ENCODE data around the gene SIN3B.
A peak's percentile ranks its signal among the peaks of the same experiment; 100 is the strongest.
"Not testable (repeated sequence)": the region's sequence is repeated elsewhere in the genome, so short reads cannot be mapped to it uniquely, and the experiment has no call there.

SIN3B gene

DNA sequence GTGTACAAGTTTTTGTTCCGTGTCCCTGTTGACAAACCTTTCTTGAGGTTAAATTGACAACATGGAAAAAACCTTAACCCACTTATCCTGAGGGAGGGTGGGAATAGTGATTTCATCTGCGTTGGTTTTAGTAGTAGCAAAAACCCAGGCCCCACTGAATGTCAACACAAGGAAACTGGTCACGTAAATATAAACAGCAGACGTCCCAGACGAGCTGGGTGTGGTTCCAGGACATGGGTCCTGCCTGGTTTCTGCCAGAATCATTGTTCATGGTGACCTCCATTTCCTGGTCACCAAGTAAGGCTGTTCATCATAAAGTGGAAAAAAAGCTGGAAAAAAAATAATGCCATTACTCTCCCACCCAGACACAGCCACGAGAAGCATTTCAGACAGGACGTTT, 42.7 kb downstream of the SIN3B start:
- DNase-seq = no peak

DNA sequence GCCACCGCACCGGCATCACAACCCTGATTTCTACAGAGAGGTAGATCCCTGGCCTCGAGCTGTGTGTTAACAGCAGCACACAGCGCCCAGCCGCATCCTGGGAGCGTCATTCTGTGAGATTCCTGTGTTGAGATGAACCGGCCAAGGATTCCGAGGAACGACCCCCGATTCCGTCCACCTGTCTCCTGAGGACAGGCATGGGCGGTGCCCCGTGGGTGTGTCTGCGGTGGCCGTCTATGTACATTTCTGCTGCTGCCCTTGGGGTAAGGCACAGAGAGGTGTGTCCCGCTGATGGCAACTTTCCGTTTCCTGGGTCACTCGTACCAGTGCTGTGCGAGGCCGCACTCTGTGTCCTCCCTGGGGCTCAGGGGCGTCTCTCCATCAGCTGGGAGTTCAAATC, 43.5 kb downstream of the SIN3B start:
- no peak for DNase-seq

DNA sequence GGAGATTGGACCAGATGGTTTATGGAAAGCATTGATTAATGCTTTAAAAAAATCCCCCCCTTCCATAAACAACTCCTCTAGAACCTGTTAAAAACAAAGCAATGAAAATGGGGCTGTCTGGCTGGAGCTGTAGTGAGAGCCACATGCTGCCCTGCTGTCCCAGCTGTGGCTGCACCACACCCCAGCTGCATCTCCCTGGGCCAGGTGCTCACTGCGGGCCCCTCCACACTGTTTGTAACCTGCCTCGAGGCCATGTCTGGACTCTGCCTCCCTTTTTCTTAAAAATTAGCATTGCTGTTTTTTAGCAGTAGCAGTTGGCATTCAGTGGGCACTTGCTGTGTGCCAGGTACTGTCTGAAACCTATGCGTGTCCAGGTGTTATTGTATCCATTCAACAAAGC, 44.4 kb downstream of the SIN3B start:
- DNase-seq = no peak

DNA sequence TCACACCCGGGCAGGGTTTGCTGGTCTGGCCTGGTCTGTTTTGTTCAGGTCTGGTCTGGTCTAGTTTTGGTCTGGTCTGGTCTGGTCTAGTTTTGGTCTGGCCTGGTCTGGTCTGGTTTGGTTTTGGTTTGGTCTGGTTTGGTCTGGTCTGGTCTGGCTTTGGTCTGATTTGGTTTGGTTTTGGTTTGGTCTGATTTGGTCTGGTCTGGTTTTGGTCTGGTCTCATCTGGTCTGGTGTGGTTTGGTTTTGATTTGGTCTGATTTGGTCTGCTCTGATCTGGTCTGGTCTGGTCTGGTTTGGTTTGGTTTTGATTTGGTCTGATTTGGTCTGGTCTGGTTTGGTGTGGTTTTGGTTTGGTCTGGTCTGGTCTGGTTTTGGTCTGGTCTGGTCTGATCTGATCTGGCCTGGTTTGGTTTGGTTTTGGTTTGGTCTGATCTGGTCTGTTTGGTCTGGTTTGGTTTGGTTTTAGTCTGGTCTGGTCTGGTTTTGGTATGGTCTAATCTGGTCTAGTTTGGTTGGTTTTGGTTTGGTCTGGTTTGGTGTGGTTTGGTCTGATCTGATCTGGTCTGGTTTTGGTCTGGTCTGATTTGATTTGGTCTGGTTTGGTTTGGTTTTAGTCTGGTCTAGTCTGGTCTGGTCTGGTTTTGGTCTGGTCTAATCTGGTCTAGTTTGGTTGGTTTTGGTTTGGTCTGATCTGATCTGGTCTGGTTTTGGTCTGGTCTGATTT, 45.2 kb downstream of the SIN3B start:
- DNase-seq = no peak

DNA sequence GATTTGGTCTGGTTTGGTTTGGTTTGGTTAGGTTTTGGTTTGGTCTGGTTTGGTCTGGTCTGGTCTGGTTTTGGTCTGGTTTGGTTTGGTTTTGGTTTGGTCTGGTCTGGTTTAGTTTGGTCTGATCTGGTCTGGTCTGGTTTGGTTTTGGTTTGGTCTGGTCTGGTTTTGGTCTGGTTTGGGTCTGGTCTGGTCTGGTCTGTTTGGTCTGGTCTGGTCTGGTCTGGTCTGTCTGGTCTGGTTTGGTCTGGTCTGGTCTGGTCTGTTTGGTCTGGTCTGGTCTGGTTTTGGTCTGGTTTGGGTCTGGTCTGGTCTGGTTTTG, 45.7 kb downstream of the SIN3B start:
- not testable (repeated sequence) for DNase-seq

DNA sequence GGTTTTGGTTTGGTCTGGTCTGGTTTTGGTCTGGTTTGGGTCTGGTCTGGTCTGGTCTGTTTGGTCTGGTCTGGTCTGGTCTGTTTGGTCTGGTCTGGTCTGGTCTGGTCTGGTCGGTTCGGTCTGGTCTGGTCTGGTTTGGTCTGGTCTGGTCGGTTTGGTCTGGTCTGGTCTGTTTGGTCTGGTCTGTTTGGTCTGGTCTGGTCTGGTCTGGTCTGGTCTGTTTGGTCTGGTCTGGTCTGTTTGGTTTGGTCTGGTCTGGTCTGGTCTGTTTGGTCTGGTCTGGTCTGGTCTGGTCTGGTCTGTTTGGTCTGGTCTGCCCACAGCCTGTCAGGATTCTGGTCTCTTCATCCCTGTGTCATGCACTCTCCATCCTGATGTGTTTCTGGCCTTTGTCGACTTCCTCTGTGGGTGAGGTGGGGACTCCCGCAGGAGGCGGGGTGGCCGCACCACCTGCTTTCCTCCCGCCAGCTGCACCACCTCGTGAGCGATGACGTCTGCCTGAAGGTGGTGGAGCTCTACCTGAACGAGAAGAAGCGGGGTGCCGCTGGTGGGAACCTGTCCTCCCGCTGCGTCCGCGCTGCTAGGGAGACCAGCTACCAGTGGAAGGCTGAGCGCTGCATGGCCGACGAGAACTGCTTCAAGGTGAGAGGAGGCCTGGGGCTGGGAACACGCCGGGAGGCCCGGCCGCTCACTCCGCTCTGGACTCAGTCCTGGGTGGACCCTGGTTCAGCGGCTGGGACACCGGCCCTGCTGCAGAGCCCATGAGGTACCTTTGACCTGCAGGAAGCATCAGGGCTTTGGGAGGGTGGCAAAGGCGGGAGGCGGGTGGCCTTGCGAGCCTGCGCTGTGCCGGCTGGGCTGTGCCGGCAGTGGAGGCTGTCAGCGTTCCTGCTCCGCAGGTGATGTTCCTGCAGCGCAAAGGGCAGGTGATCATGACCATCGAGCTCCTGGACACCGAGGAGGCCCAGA, 46.7 kb downstream of the SIN3B start:
- DNase-seq = no peak

DNA sequence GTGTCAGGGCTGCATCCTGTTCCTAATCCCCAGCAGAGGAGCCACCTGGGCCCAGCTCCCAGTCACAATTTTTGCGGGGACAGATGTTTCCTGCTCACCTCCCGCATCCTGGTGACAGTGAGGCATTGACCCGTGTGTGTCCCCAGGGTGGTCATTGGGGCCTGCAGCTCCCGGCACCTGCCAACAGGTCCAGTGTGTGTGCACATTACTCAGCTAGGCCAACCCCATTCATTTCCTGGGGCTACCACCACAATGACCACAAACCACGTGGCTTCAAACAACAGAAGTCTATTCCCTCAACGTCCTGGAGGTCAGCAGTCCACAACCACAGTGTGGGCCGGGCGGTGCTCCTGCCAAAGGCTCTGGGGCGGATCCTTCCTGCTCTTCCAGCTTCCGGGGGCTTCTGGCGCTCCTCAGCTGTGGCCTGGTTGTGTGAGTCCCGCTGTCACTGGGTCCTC, 47.7 kb downstream of the SIN3B start:
- peak; percentile 95 for DNase-seq

DNA sequence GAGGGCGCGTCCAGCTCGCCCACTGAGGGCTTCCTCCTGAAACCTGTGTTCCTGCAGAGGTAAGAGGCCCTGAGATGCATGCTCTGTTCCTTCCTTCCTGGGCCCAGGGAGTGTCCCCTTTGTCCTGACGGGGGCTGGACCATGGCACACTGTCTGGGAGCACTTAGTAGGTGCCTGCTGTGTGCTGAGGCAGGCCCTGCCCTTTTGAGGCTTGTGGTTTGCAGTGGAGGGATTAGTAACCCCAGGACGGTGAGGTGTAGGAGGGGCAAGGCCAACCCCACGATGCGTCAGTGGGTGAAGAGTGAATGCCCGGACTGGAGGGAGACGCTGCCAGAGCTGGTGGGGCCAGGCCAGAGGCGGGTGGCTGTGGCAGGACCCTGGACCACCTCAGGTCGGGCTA, 48.4 kb downstream of the SIN3B start:
- peak; percentile 77 for DNase-seq

DNA sequence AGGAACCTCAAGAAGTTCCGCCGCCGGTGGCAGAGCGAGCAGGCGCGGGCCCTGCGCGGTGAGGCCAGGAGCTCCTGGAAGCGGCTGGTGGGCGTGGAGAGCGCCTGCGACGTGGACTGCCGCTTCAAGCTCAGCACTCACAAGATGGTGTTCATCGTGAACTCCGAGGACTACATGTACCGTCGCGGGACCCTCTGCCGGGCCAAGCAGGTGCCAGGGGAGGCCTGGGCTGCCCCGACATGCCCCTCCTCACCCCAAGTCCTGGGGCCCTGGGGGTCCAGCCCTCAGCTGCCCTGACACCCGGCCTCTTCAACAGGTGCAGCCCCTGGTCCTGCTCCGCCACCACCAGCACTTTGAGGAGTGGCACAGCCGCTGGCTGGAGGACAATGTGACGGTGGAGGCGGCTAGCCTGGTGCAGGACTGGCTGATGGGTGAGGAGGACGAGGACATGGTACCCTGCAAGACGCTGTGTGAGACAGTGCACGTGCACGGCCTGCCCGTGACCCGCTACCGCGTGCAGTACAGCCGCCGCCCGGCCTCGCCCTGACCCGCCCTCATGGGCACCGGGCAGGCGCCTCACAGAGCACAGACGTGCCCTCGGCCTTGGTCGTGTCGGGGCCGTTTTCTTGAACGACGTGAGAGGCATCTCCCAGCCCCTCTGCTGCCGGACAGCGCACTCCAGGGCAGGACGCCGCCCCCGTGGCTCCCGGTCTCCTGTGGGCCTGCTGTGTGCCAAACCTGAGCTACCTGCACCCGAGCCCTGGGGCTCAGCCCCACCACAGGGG, 49.2 kb downstream of the SIN3B start:
- DNase-seq = no peak

DNA sequence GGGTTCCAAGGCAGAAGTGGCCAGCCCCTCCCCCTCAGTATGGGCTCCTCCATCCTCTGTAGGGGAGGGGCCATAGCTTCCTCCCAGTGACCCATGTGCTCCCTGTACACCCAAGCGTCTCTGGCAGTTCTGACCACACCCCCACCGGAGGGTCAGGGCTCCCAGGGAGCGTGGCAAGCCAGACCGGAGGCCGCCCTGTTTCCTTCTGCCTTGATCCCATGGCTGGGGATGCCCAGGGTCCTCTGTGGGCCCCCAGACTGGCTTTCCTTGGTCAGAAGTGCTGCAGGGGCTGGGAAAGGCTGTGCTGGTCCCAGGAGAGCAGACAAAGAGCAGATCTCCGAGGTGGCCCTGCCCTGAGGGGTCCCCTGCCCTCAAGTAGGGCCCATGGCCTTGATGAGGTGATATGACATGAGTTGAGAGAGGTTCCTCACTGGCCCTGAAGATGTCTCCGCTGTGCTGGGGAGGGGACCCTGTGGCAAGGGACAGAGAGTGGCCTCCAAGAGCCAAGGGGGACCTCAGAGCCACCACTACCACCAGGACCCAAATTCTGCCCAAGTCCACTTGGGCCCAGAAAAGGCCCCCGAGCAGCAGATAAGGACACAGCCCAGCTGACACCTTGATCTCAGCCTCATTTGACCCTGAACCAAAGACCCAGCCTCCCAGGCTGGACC, 51.8 kb downstream of the SIN3B start:
- DNase-seq = no peak

DNA sequence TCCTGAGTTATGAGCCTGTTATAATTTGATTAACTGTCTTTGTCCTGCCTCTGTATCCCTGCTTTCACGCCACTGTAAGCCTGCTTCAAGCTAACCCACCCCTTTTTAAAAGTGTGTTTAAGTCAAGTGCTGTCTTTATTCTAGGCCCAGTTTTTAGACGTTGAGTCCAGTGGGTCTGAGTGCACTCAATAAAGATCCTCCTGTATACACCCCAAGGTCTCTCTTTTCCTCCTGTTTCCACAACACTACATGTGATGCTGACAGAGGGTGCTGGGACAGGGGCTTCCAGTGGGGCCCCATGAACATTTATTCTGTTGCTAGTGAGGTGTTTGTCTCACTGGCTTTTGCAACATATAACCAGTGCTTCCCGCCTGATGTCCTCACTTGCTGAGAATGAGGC, 52.9 kb downstream of the SIN3B start:
- no peak for DNase-seq

DNA sequence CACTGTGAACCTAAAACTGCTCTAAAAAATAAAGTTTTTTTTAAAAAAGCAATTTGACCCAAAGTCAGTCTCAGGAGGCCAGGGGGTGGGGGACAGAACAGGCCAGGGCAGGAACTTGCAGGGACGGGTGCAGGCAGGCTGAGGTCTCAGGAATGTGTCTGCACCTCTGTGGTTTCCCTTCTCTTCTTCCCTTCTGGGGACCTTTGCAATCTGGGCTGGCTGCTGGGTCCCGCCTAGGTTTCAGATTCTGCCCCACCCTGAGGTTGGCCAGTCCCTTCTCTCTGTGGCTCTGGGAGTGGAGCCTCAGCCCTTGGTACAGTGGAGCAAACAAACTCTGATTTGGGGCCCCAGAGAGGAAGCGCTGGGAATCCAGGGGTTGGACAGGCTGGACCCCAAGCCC, 54.3 kb downstream of the SIN3B start:
- no peak for DNase-seq

DNA sequence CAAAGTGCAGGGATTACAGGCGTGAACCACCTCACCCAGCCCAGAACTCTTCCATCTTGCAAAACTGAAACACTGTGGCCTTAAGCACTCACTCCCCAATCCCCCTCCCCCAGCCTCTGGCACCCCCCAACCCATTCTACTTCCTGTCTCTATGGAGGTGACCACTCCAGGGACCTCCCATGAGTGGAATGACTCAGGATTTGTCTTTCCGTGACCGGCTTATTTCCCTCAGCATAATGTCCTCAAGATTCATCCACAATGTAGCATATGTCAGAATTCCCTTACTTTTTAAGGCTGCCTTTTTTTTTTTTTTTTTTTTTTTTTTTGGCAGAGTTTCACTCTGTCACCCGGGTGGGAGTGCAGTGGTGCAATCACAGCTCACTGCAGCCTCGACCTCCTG, 56.0 kb downstream of the SIN3B start:
- no peak for DNase-seq

DNA sequence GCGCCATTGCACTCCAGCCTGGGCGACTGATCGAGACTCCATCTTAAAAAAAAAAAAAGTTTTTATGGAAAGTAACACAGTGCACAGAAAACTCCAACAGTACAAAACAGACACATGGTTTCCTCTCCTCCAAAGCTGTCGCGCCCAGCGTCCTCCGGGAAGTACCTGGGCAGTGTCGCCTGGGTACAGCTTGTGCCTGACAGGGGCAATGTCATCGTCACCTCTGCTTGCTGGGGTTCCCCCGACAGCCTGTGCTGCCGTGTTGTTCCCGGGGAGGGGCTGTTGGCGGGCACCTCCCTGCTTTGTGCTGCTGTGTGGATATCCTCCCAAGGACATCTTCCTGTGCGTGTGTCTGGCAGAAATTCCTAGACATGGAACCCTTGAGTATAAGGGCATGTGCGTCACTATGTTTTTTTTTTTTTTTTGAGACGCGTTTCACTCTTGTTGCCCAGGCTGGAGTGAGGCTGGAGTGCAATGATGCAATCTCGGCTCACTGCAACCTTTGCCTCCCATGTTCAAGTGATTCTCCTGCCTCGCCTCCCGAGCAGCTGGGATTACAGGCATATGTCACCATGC, 57.2 kb downstream of the SIN3B start:
- DNase-seq = peak; percentile 41

DNA sequence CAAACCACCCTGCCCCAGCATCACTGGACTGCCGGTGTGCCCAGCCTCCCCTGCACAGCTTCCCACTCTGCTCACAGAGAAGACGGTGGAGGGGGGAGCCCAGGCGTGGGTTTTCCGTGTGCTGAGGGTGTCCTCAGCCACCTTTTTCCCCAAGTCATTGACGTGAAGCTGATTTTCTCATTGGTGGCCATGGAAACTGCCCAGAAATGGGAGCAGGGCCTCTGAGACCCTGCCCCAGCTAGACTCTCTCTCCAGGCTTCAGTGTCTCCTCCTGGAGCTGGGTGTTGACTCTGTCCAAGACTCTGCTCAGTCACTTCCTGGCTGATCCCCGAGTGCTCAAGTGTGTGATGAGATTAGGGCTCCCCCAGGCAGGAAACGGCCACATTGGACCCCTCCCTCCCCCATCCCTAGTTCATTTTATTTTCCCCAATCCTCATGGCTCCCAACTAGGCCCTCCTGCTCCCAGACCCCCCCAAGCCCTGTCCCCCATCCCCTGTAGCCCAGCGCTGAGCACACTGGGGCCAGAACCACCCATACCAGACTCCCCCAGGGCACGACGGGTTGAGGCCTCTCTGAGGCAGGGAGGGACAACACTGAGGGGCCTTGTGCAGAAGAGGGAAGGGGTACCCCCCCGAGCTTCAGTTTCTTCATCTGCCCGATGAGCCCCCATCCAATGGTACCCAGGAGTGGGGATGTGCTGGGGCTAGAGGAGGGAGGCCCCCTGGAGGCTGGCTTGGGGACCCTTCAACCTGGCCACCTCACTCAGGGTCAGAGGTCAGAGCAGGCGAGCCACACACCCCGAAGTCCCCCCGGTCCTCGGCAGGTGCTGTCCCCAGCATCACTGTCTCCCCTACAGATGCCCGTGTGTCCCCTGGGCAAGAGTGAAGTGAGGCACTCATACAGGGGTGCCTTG, 58.4 kb downstream of the SIN3B start:
- DNase-seq = no peak

DNA sequence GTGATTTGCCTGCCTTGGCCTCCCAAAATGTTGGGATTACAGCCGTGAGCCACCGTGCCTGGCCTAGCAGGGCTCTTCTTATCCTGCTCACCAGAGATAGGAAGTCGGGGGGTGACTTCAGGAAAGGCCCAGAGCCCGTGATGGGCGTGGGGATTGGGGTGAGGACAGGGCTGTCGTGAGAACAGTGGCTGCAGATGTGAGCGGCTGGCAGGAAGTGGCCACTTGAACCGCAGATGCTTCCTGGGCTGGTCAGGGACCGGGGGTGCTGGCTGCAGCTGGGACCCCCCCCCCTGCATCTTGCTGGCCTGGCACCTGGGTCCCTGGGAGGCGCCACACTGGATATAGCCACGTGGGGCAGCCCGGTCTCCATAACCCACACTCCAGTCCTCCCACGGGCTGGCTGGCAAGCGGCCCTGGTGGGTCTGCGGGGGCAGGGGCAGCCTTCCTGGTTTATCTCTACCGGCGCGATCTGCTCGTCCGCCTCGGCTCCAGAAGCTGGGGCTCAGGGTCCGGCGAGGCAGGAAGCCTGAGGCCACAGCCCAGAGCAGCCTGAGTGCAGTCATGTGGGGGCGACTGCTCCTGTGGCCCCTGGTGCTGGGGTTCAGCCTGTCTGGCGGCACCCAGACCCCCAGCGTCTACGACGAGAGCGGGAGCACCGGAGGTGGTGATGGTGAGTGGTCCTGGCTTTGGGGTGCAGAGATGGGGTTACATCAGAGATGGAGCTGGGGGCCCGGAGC, 59.6 kb downstream of the SIN3B start, which contains the start of gene F2RL3:
Gene F2RL3, plus strand, starts transcription at position 371 of the 737 bp plus-strand sequence. Its CDS starts 191 bp downstream, at position 562.
- peak; percentile 96 for DNase-seq

DNA sequence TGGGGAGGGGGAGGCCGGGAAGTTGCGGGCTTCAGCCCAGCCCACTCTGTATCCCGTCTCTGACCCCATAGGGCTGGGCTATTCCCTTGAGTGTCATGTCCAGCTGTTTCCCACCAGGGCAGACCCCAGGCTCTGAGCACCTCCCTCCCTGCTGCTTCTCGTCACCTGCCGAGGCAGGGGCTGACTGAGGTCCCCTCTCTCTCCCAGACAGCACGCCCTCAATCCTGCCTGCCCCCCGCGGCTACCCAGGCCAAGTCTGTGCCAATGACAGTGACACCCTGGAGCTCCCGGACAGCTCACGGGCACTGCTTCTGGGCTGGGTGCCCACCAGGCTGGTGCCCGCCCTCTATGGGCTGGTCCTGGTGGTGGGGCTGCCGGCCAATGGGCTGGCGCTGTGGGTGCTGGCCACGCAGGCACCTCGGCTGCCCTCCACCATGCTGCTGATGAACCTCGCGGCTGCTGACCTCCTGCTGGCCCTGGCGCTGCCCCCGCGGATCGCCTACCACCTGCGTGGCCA, 60.2 kb downstream of the SIN3B start:
- no peak for DNase-seq

DNA sequence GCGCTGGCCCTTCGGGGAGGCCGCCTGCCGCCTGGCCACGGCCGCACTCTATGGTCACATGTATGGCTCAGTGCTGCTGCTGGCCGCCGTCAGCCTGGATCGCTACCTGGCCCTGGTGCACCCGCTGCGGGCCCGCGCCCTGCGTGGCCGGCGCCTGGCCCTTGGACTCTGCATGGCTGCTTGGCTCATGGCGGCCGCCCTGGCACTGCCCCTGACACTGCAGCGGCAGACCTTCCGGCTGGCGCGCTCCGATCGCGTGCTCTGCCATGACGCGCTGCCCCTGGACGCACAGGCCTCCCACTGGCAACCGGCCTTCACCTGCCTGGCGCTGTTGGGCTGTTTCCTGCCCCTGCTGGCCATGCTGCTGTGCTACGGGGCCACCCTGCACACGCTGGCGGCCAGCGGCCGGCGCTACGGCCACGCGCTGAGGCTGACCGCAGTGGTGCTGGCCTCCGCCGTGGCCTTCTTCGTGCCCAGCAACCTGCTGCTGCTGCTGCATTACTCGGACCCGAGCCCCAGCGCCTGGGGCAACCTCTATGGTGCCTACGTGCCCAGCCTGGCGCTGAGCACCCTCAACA, 60.8 kb downstream of the SIN3B start:
- DNase-seq = no peak

DNA sequence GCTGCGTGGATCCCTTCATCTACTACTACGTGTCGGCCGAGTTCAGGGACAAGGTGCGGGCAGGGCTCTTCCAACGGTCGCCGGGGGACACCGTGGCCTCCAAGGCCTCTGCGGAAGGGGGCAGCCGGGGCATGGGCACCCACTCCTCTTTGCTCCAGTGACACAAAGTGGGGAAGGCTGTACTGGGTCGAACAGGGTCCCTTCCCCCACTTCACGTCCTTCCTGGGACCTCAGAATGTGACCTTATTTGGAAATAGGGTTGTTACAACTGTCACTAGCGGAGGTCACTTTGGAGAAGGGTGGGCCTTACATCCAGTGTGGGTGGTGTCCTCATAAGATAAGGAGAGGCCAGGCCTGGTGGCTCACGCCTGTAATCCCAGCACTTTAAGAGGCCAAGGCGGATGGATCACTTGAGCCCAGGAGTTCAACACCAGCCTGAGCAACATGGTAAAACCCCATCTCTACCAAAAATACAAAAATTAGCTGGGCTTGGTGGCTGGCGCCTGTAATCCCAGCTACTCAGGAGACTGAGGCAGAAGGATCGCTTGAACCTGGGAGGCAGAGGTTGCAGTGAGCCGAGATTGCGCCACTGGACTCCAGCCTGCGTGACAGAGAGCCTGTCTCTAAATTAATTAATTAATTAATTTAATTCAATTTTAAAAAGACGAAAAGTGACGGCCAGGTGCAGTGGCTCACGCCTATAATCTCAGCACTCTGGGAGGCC, 61.4 kb downstream of the SIN3B start:
- DNase-seq = peak; percentile 43

Data from MV-4-11 (cell line).